C4-2B (cell line): ENCODE results near the gene ANAPC1.
A peak's percentile ranks its signal among the peaks of the same experiment; 100 is the strongest.
"Not testable (repeated sequence)": the region's sequence is repeated elsewhere in the genome, so short reads cannot be mapped to it uniquely, and the experiment has no call there.

Experiments used
- H3K27ac ChIP-seq: fragments of 450-650 bp; 2 replicates; pipeline ENCODE4 v1.5.1; 2017
- ZFX ChIP-seq: fragments of 450-650 bp; IDR thresholded peaks from 2 replicates; pipeline ENCODE4 v1.6.1; 2017
- TF ChIP-seq, protein P1 (sequence below): fragments of 450-650 bp; conservative IDR thresholded peaks from 2 replicates; pipeline ENCODE4 v1.5.1; 2017; ENCODE audit warnings: mild to moderate bottlenecking

Gene ANAPC1

DNA sequence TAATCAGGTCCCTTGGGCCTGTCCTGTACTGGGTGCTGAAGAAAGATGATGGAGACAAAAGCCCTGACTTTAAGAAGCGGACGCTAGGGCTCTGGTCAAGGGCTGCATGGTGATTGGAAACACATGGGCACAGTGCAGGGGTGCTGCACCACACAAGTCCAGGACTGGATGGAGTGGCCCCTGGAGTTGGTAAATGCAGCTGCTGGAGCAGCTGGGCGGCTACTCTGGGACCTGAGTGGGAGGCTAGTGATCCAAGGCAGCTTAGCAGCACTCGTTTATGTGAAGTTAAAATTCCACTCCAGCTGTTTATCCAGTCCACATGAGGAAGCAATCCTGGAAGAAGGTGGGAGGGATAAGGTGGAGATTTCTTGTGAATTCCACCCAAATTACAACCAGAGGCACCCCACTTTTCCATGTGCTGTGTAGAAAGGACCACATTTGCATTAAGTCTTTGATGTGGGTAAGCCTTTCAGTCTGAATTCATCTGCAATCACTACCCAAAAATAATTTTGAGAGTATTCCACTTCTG is 39.3 kb upstream of the ANAPC1 start:
- TF ChIP-seq, protein P1, sequence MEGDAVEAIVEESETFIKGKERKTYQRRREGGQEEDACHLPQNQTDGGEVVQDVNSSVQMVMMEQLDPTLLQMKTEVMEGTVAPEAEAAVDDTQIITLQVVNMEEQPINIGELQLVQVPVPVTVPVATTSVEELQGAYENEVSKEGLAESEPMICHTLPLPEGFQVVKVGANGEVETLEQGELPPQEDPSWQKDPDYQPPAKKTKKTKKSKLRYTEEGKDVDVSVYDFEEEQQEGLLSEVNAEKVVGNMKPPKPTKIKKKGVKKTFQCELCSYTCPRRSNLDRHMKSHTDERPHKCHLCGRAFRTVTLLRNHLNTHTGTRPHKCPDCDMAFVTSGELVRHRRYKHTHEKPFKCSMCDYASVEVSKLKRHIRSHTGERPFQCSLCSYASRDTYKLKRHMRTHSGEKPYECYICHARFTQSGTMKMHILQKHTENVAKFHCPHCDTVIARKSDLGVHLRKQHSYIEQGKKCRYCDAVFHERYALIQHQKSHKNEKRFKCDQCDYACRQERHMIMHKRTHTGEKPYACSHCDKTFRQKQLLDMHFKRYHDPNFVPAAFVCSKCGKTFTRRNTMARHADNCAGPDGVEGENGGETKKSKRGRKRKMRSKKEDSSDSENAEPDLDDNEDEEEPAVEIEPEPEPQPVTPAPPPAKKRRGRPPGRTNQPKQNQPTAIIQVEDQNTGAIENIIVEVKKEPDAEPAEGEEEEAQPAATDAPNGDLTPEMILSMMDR = no peak
- no peak for TF ChIP-seq ZFX

DNA sequence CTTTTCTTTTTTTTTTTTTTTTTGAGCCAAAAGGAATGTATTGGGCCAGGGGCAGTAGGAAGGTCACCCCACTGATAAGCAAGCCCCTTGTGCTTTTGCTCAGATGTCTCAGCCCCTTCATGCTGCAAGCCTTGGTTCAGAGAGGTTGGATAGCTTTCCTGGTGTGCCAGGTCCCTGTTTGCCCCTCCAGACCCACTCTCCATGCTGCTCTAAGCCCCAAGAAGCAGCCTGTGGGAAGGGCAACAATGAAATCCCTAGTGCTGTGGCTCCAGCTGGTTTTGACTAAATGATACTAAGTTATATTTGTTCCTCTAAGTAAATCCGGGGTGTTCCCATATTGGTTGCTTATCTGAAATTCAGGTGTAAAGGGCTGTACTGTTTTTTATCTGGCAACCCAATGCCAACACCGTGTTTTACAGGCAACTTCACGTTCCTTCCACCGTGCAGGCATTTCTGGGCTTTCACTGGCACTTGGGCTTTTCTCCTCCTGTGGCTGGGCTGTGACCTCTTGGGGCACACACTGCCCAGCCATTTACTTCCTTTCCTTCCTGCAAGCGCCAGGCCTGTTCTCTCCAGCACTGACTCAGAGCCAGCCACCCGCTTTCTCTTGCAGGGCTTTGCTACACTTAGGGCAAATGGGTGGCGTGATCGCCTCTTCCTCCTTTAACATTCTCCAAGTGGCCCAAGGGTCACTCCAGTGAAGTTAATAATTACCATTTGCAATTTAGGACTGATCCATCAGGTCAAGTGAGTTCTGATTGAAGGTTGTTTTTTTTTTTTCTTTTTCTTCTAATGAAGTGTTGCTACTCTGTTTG is 36.0 kb upstream of the ANAPC1 start:
- peak overlapping the region; percentile 56 for H3K27ac ChIP-seq
- TF ChIP-seq, protein P1 = no peak
- no peak for TF ChIP-seq ZFX

More for the DNA sequence above, 39.3 kb upstream of the ANAPC1 start:
- no peak overlapping the region for H3K27ac ChIP-seq

GRCh38 chr2:111919365-111919764 is 35.4 kb upstream of the ANAPC1 start:
- H3K27ac ChIP-seq = peak overlapping the region; percentile 56
- no peak for TF ChIP-seq ZFX
- TF ChIP-seq, protein P1 = no peak

- H3K27ac ChIP-seq = no peak overlapping the region; the same call in 1 of the 2 replicates
- TF ChIP-seq, protein P1 = no peak
- TF ChIP-seq ZFX = no peak
These were observed 34.4 kb upstream of the ANAPC1 start for GRCh38 chr2:111918383-111918806.

- TF ChIP-seq, protein P1 = no peak
- no peak for TF ChIP-seq ZFX
- no peak overlapping the region for H3K27ac ChIP-seq
These were observed 33.1 kb upstream of the ANAPC1 start for GRCh38 chr2:111917106-111917505.

DNA sequence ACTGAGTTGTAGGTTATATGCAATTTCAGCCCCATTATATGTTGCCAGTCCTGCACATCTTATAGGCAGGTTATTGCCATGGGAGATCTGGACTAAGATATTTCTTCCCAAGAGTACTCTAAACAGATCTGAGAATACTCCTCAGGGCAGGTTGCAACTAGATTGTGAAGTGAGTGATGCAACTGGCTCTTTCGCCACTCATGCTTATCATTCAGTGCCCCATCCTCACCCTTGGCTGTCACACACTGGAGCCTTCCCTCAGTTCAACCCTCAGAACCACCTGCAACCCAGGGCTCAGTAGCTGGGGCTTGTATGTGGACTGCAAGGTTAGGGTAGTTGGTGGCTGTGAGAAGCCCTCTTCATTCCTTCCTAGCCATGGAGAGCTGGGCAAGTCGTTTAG is 28.6 kb upstream of the ANAPC1 start:
- TF ChIP-seq ZFX = no peak
- TF ChIP-seq, protein P1 = no peak
- H3K27ac ChIP-seq = no peak overlapping the region

DNA sequence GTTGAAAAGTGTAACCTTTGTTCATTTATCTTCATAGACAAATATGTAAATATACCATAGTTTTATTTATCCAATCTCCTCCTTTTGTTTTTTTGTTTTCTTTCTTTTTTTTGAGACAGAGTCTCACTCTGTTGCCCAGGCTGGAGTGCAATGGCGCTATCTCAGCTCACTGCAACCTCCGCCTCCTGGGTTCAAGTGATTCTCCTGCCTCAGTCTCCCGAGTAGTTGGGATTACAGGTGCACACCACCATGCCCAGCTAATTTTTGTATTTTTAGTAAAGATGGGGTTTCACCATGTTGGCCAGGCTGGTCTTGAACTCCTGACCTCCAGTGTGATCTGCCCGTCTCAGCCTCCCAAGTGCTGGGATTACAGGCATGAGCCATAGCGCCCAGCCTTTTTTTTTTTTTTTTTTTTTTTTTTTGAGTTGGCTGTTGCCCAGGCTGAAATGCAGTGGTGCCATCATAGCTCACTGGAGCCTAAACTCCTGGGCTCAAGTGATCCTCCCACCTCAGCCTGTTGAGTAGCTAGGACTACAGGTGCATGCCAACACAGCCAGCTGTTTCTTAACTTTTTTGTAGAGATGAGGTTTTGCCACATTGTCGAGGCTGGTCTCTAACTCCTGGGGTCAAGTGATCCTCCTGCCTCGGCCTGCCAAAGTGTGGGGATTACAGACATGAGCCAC is 27.4 kb upstream of the ANAPC1 start:
- not testable (repeated sequence) for H3K27ac ChIP-seq
